Kidney (tissue), 14 donors: ENCODE measurements around the gene CYP2C18. TPM values are rescaled to one million over a fixed set of nuclear protein-coding genes. Genes with fewer than 3 reads are reported as not detected.
"Not testable (repeated sequence)": the region's sequence is repeated elsewhere in the genome, so short reads cannot be mapped to it uniquely, and the experiment has no call there.

Experiments used
- DNase-seq, 5 donors: peaks; one replicate each; pipeline ENCODE4 v3.0.0-alpha.2; 2013 to 2020
- FAIRE-seq: peaks from 2 replicates; lab custom pipeline; 2012; peaks lifted over from hg19 to GRCh38; lab: Jason Lieb, UNC
- H3K27ac ChIP-seq, 2 donors: one replicate each; pipeline ENCODE4 v1.7.0; 2013; ENCODE audit warnings: low read depth in 2 of 2, low read length in 2 of 2, inconsistent platforms in 1 of 2
- H3K27me3 ChIP-seq: one replicate; pipeline ENCODE4 v1.7.1; 2013; ENCODE audit warnings: low read length, inconsistent platforms; ENCODE audit not compliant: control insufficient read depth, insufficient read depth
- H3K36me3 ChIP-seq, 3 donors: one replicate each; pipeline versions ENCODE4 v1.7.0 to v1.7.1; 2013; ENCODE audit warnings: low read length in 3 of 3, control low read depth in 1 of 3, inconsistent platforms in 1 of 3; ENCODE audit not compliant: insufficient read depth in 3 of 3, control insufficient read depth in 2 of 3
- H3K4me1 ChIP-seq, 3 donors: one replicate each; pipeline versions ENCODE4 v1.7.0 to v1.7.1; 2013; ENCODE audit warnings: low read length in 3 of 3, inconsistent platforms in 1 of 3, low read depth in 1 of 3; ENCODE audit not compliant: control insufficient read depth in 2 of 3, insufficient read depth in 2 of 3
- H3K4me3 ChIP-seq, 3 donors: one replicate each; pipeline versions ENCODE4 v1.7.0 to v1.8.1; 2013; ENCODE audit warnings: low read length in 3 of 3, control low read depth in 1 of 3, inconsistent platforms in 1 of 3
- H3K9ac ChIP-seq, 3 donors: one replicate each; pipeline versions ENCODE4 v1.7.0 to v1.7.1; 2013; ENCODE audit warnings: low read length in 3 of 3, control low read depth in 1 of 3, inconsistent platforms in 1 of 3
- H3K9me3 ChIP-seq, 3 donors: one replicate each; pipeline versions ENCODE4 v1.7.0 to v1.7.1; 2013; ENCODE audit warnings: low read length in 3 of 3, control low read depth in 1 of 3, inconsistent platforms in 1 of 3; ENCODE audit not compliant: control insufficient read depth in 2 of 3, insufficient read depth in 1 of 3
- CTCF ChIP-seq: IDR thresholded peaks from 3 replicates; pipeline ENCODE4 v1.5.1; 2012; ENCODE audit warnings: mild to moderate bottlenecking, moderate library complexity, borderline replicate concordance; ENCODE audit not compliant: insufficient read depth; ENCODE audit errors: extremely low read depth
- intact Hi-C: fragments of 100-400 bp; cut with DNase I; formaldehyde crosslinking; loops from one replicate; pipeline ENCODE4 v1.11.1; 2022
- polyA plus RNA-seq: library from polyadenylated mRNA; stranded (reverse); fragments of 350-450 nt; fragmentation: Illumina TruSeq; extraction: RNeasy Lipid Tissue Mini Kit (QIAGEN cat#74804); gene quantifications from one replicate; pipeline ENCODE4 v1.2.3, GENCODE V29; 2014; ENCODE audit warnings: low read depth, low replicate concordance; ENCODE audit not compliant: insufficient read depth
- total RNA-seq: library from RNA; stranded (reverse); fragmentation: NEBNext Ultra II Directional; extraction: Animal tissue kit (Norgen Biotek cat#: 25700); gene quantifications from one replicate; pipeline ENCODE4 v1.2.1, GENCODE V29; 2021
- donor health status: control.
- donor health status: control.
- donor health status: control.
- donor health status: control.
- donor health status: control.
- donor health status: DM: yes; HTN: yes; CAD: no.
- donor health status: Normal renal cell carcinoma (clear cell type).

CYP2C18 gene
- total and polyA plus RNA-seq, 2 donors from 2014 or later = 0.22 to 2.2 TPM

- Histone ChIP-seq H3K27me3 (no peaks in the 10 kb centered on the region), H3K36me3 (no peaks in the 10 kb centered on the region), H3K4me3 (no peak overlapping the region), H3K9me3 (no peaks in the 10 kb centered on the region), H3K4me1 (no peaks in the 10 kb centered on the region), H3K9ac (no peak overlapping the region), H3K27ac (no peak overlapping the region)
- TF ChIP-seq CTCF = no peak
- DNase-seq (no peak), FAIRE-seq (no peak)
- intact Hi-C loops = no loop called here
Measured at GRCh38 chr10:94757916-94758315, 74.4 kb downstream of the CYP2C18 start.

- no peaks in the 10 kb centered on the region for H3K4me1 ChIP-seq
- no peak overlapping the region for H3K4me3 ChIP-seq
- TF ChIP-seq CTCF = no peak
- H3K27me3 ChIP-seq = no peaks in the 10 kb centered on the region
- FAIRE-seq = no peak
- no peak overlapping the region for H3K27ac ChIP-seq
- H3K36me3 ChIP-seq = no peaks in the 10 kb centered on the region
- no peaks in the 10 kb centered on the region for H3K9me3 ChIP-seq
- H3K9ac ChIP-seq = no peak overlapping the region
- DNase-seq = no peak
- intact Hi-C loops = no loop called here
Measured at GRCh38 chr10:94760586-94761178, 77.2 kb downstream of the CYP2C18 start.

- Histone ChIP-seq H3K9me3 (no peaks in the 10 kb centered on the region), H3K36me3 (no peaks in the 10 kb centered on the region), H3K9ac (no peak within 1 kb of the TSS), H3K27ac (no peak within 1 kb of the TSS), H3K4me1 (no peaks in the 10 kb centered on the region), H3K27me3 (no peaks in the 10 kb centered on the region), H3K4me3 (no peak within 1 kb of the TSS)
- intact Hi-C loops = no loop called here
- no peak for TF ChIP-seq CTCF
- DNase-seq = no peak
- FAIRE-seq = no peak
Measured at GRCh38 chr10:94762393-94762792, 78.9 kb downstream of the CYP2C18 start, which contains the start of gene CYP2C19. TSS of gene CYP2C19 (plus strand) at chr10:94762681. CDS start at chr10:94762706, 25 bp downstream.

GRCh38 chr10:94775425-94775824 is 91.9 kb downstream of the CYP2C18 start:
- H3K4me3 ChIP-seq, FAIRE-seq, H3K9me3 ChIP-seq, H3K9ac ChIP-seq, DNase-seq, H3K27me3 ChIP-seq, intact Hi-C loops, H3K27ac ChIP-seq, H3K36me3 ChIP-seq, H3K4me1 ChIP-seq: not testable (repeated sequence)
